H9 (cell line): ENCODE results near the gene HACL1. TPM values are rescaled to one million over a fixed set of nuclear protein-coding genes. Genes with fewer than 3 reads are reported as not detected.
"Not testable (repeated sequence)": the region's sequence is repeated elsewhere in the genome, so short reads cannot be mapped to it uniquely, and the experiment has no call there.

Experiments
- DNase-seq: peaks from one replicate; pipeline ENCODE4 v3.0.0-alpha.2; 2017
- H2AFZ ChIP-seq: one replicate; pipeline ENCODE4 v1.6.1; 2013; ENCODE audit warnings: mild to moderate bottlenecking, low read length, control low read depth, moderate library complexity
- H2AK5ac ChIP-seq: 2 replicates; pipeline ENCODE4 v1.6.1; 2013; ENCODE audit warnings: low read length, control low read depth, mixed read lengths; ENCODE audit not compliant: insufficient read length
- H2BK120ac ChIP-seq: one replicate; pipeline ENCODE4 v1.6.1; 2013; ENCODE audit warnings: low read depth, mild to moderate bottlenecking, low read length, control low read depth, inconsistent platforms; ENCODE audit not compliant: poor library complexity, severe bottlenecking
- H2BK12ac ChIP-seq: 2 replicates; pipeline ENCODE4 v1.6.1; 2013; ENCODE audit warnings: low read length, control low read depth, mixed read lengths, low read depth; ENCODE audit not compliant: insufficient read length
- H2BK15ac ChIP-seq: 2 replicates; pipeline ENCODE4 v1.6.1; 2013; ENCODE audit warnings: low read depth, low read length, control low read depth
- H2BK20ac ChIP-seq: one replicate; pipeline ENCODE4 v1.6.1; 2013; ENCODE audit warnings: low read depth, mild to moderate bottlenecking, low read length, control low read depth, inconsistent platforms; ENCODE audit not compliant: poor library complexity, severe bottlenecking
- H2BK5ac ChIP-seq: 2 replicates; pipeline ENCODE4 v1.6.1; 2013; ENCODE audit warnings: low read length, control low read depth, mixed read lengths; ENCODE audit not compliant: insufficient read length
- H3K14ac ChIP-seq: 2 replicates; pipeline ENCODE4 v1.6.1; 2013; ENCODE audit warnings: low read length, control low read depth; ENCODE audit not compliant: insufficient read depth
- H3K18ac ChIP-seq: 2 replicates; pipeline ENCODE4 v1.6.1; 2013; ENCODE audit warnings: low read depth, mild to moderate bottlenecking, mixed read lengths, low read length, control low read depth; ENCODE audit not compliant: insufficient read length
- H3K23ac ChIP-seq: 2 replicates; pipeline ENCODE4 v1.6.1; 2013; ENCODE audit warnings: low read length, control low read depth, mixed read lengths, low read depth; ENCODE audit not compliant: insufficient read length
- H3K23me2 ChIP-seq: 2 replicates; pipeline ENCODE4 v1.6.1; 2013; ENCODE audit warnings: low read depth, mild to moderate bottlenecking, mixed read lengths, low read length, control low read depth; ENCODE audit not compliant: insufficient read length, poor library complexity, severe bottlenecking
- H3K27ac ChIP-seq: 2 replicates; pipeline ENCODE4 v1.5.1; 2013; ENCODE audit warnings: low read length, control low read depth, mixed read lengths, low read depth; ENCODE audit not compliant: insufficient read length
- H3K27me3 ChIP-seq: 2 replicates; pipeline ENCODE4 v1.6.1; 2013; ENCODE audit warnings: low read length, control low read depth, inconsistent platforms; ENCODE audit not compliant: insufficient read depth
- H3K4ac ChIP-seq: 2 replicates; pipeline ENCODE4 v1.6.1; 2013; ENCODE audit warnings: low read depth, mild to moderate bottlenecking, control low read depth, inconsistent platforms, low read length, moderate library complexity
- H3K4me1 ChIP-seq: 2 replicates; pipeline ENCODE4 v1.6.1; 2013; ENCODE audit warnings: low read length, control low read depth, inconsistent platforms; ENCODE audit not compliant: insufficient read depth
- H3K4me2 ChIP-seq: 2 replicates; pipeline ENCODE4 v1.6.1; 2013; ENCODE audit warnings: low read length, control low read depth, mixed read lengths; ENCODE audit not compliant: insufficient read length, insufficient read depth
- H3K56ac ChIP-seq: 2 replicates; pipeline ENCODE4 v1.6.1; 2013; ENCODE audit warnings: low read depth, mild to moderate bottlenecking, mixed read lengths, low read length, control low read depth; ENCODE audit not compliant: insufficient read length
- H3K79me1 ChIP-seq: 2 replicates; pipeline ENCODE4 v1.6.1; 2013; ENCODE audit warnings: low read depth, mild to moderate bottlenecking, moderate library complexity, low read length, control low read depth, inconsistent platforms; ENCODE audit not compliant: insufficient read depth, poor library complexity, severe bottlenecking
- H3K79me2 ChIP-seq: 2 replicates; pipeline ENCODE4 v1.6.1; 2013; ENCODE audit warnings: low read length, control low read depth, inconsistent platforms; ENCODE audit not compliant: insufficient read depth
- H3K9ac ChIP-seq: 2 replicates; pipeline ENCODE4 v1.6.1; 2013; ENCODE audit warnings: low read length, control low read depth, mixed read lengths; ENCODE audit not compliant: insufficient read length; ENCODE audit errors: extremely low read depth
- H3K9me3 ChIP-seq: one replicate; pipeline ENCODE4 v1.6.1; 2013; ENCODE audit warnings: low read depth, low read length, inconsistent platforms; ENCODE audit not compliant: control insufficient read depth
- H3T11ph ChIP-seq: one replicate; pipeline ENCODE4 v1.6.1; 2013; ENCODE audit warnings: mild to moderate bottlenecking, low read length, control low read depth, inconsistent platforms
- H4K20me1 ChIP-seq: one replicate; pipeline ENCODE4 v1.6.1; 2013; ENCODE audit not compliant: control insufficient read depth, insufficient read length, insufficient read depth
- H4K5ac ChIP-seq: 2 replicates; pipeline ENCODE4 v1.6.1; 2013; ENCODE audit warnings: low read depth, mild to moderate bottlenecking, mixed read lengths, low read length, control low read depth; ENCODE audit not compliant: insufficient read length
- H4K8ac ChIP-seq: replicated peaks from 2 replicates; pipeline ENCODE4 v1.6.1; 2013; ENCODE audit warnings: low read length, control low read depth, mixed read lengths, low read depth; ENCODE audit not compliant: insufficient read length
- H4K91ac ChIP-seq: 2 replicates; pipeline ENCODE4 v1.6.1; 2013; ENCODE audit warnings: low read depth, mild to moderate bottlenecking, moderate library complexity, mixed read lengths, low read length, control low read depth; ENCODE audit not compliant: insufficient read length
- H3K27ac Mint-ChIP-seq, 3 experiments: 2 replicates in 2 of 3; 3 replicates in 1 of 3; pipeline ENCODE4 v1.8.0; 2020 to 2021; ENCODE audit warnings: mixed read lengths in 3 of 3, mild to moderate bottlenecking in 1 of 3, moderate library complexity in 1 of 3
- H3K27me3 Mint-ChIP-seq: 2 replicates; pipeline ENCODE4 v1.8.0; 2021; ENCODE audit warnings: low read depth, mild to moderate bottlenecking, moderate library complexity, mixed read lengths
- H3K36me3 Mint-ChIP-seq, 3 experiments: 2 replicates in 2 of 3; 3 replicates in 1 of 3; pipeline ENCODE4 v1.8.0; 2020 to 2021; ENCODE audit warnings: low read depth in 3 of 3, mixed read lengths in 3 of 3; ENCODE audit not compliant: insufficient read depth in 1 of 3
- H3K4me1 Mint-ChIP-seq, 2 experiments: 2 replicates each; pipeline ENCODE4 v1.8.0; 2020; ENCODE audit warnings: mixed read lengths in 2 of 2
- H3K4me3 Mint-ChIP-seq, 2 experiments: 2 replicates in 1 of 2; 3 replicates in 1 of 2; pipeline ENCODE4 v1.8.0; 2020 to 2021; ENCODE audit warnings: mild to moderate bottlenecking in 2 of 2, mixed read lengths in 2 of 2, moderate library complexity in 1 of 2
- H3K9me3 Mint-ChIP-seq, 2 experiments: 2 replicates in 1 of 2; 3 replicates in 1 of 2; pipeline ENCODE4 v1.8.0; 2020; ENCODE audit warnings: mild to moderate bottlenecking in 2 of 2, mixed read lengths in 2 of 2, moderate library complexity in 1 of 2
- CTCF ChIP-seq: fragments of 200-600 bp; sonication (generic); conservative IDR thresholded peaks from 3 replicates; pipeline ENCODE4 v1.8.0; 2021; ENCODE audit warnings: antibody characterized with exemption, mild to moderate bottlenecking
- WGBS: extraction: QIAGEN DNeasy Blood & Tissue Kit; methylation state at CpG from one replicate; pipeline ENCODE4 v1.1.7; 2013; ENCODE audit warnings: missing lambda C conversion rate, low lambda C conversion rate, mixed read lengths; ENCODE audit not compliant: insufficient read length; ENCODE audit errors: extremely low coverage; 5-methylcytosine and 5-hydroxymethylcytosine counted together
- total RNA-seq: library from RNA; stranded (reverse); gene quantifications from 2 replicates; pipeline ENCODE4 v1.2.1, GENCODE V29; 2021

HACL1 gene
- total RNA-seq, 1 experiment from 2014 or later, result 52.6 TPM

- Histone ChIP-seq H2AK5ac (no peak overlapping the region), H2BK20ac (no peak overlapping the region), H3K23ac (no peak overlapping the region), H3K9ac (no peak overlapping the region), H3K18ac (no peak overlapping the region), H3T11ph (no peak overlapping the region), H2BK15ac (no peak overlapping the region), H3K4ac (no peak overlapping the region), H3K9me3 (no peaks in the 10 kb centered on the region), H2BK12ac (no peak overlapping the region), H3K56ac (no peak overlapping the region), H3K27ac (no peak overlapping the region), H3K4me1 (no peaks in the 10 kb centered on the region), H4K8ac (no peak overlapping the region), H2BK5ac (no peak overlapping the region), H4K5ac (no peak overlapping the region), H3K14ac (no peak overlapping the region), H2AFZ (no peak overlapping the region), H3K4me2 (no peak overlapping the region), H3K79me1 (no peaks in the 10 kb centered on the region), H3K23me2 (no peaks in the 10 kb centered on the region), H2BK120ac (no peak overlapping the region), H4K91ac (no peak overlapping the region), H3K27me3 (no peaks in the 10 kb centered on the region), H3K79me2 (no peaks in the 10 kb centered on the region), H4K20me1 (no peaks in the 10 kb centered on the region)
- Mint-ChIP-seq H3K27me3 (peaks cover 2% of the 10 kb centered on the region; the same call in 1 of the 2 replicates), H3K4me3 (no peak overlapping the region), H3K27ac (no peak overlapping the region), H3K4me1 (no peaks in the 10 kb centered on the region), H3K9me3 (no peaks in the 10 kb centered on the region), H3K36me3 (no peaks in the 10 kb centered on the region)
- DNase-seq, result no peak
- WGBS, result no CpG with 5 or more reads among the region's 1 CpG
- no peak for TF ChIP-seq CTCF
Observed at GRCh38 chr3:15535732-15536131, 65.6 kb downstream of the HACL1 start.

GRCh38 chr3:15532614-15533013, 68.8 kb downstream of the HACL1 start:
- not testable (repeated sequence) for H4K8ac ChIP-seq, H3T11ph ChIP-seq, H3K9me3 ChIP-seq, H3K4me1 ChIP-seq, H3K14ac ChIP-seq, H3K56ac ChIP-seq, H2BK15ac ChIP-seq, H4K91ac ChIP-seq, H3K4me2 ChIP-seq, H3K4ac ChIP-seq, H3K4me1 Mint-ChIP-seq, H2BK5ac ChIP-seq, H3K23ac ChIP-seq, H3K23me2 ChIP-seq, H2AK5ac ChIP-seq, H3K27ac Mint-ChIP-seq, DNase-seq, H4K5ac ChIP-seq, H3K27ac ChIP-seq, H2BK12ac ChIP-seq, H3K4me3 Mint-ChIP-seq, H3K79me2 ChIP-seq, H2AFZ ChIP-seq, H3K27me3 ChIP-seq, H3K36me3 Mint-ChIP-seq, H2BK120ac ChIP-seq, H3K9ac ChIP-seq, H3K79me1 ChIP-seq, H3K9me3 Mint-ChIP-seq, H3K27me3 Mint-ChIP-seq, H3K18ac ChIP-seq, H4K20me1 ChIP-seq, H2BK20ac ChIP-seq
- no CpG with 5 or more reads among the region's 2 CpGs for WGBS
